NCI-H226 (cell line): ENCODE data around the gene LDHAL6A.

Experiments used
- DNase-seq: peaks from one replicate; pipeline ENCODE4 v3.0.0-alpha.2; 2015

Gene LDHAL6A

DNA sequence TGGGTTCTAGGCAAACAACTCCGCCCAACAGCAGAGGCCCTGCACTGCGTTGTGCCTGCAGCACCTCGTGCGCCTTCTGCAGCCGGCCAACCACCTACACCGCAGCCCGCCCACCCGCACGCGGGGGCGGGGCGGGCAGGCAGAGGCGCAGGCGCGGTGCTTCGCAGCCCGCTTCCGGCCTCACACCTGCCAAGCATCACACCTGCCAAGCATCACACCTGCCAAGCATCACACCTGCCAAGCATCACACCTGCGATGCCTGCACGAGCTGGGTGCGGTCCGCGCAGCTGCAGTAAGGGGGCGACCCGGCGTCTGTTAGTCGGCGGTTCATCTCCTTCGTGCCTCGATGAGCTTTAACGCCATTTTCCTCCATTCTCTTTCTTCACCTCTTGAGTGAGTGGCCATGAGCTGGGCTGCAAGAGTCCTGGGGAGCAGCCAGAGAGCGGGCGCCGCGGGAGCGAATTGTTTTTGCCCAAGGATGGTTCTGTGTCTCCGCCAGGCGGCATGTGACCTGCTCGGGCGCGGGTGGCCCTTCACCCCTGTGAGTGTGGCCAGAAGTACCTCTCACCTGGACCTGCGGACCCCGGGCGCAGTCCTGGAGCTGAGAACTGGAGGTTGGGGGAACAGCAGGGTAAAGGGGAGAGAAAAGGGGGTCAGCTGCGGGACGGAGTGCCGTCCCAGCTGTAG lies at the start of gene LDHAL6A:
TSS of gene LDHAL6A (plus strand) at position 171 of the 687 bp plus-strand sequence. CDS start 825 bp downstream, outside the sequence.
- DNase-seq: no peak

- DNase-seq: peak; percentile 89
Measured at GRCh38 chr11:18407400-18407799, 48.3 kb upstream of the LDHAL6A start.

DNA sequence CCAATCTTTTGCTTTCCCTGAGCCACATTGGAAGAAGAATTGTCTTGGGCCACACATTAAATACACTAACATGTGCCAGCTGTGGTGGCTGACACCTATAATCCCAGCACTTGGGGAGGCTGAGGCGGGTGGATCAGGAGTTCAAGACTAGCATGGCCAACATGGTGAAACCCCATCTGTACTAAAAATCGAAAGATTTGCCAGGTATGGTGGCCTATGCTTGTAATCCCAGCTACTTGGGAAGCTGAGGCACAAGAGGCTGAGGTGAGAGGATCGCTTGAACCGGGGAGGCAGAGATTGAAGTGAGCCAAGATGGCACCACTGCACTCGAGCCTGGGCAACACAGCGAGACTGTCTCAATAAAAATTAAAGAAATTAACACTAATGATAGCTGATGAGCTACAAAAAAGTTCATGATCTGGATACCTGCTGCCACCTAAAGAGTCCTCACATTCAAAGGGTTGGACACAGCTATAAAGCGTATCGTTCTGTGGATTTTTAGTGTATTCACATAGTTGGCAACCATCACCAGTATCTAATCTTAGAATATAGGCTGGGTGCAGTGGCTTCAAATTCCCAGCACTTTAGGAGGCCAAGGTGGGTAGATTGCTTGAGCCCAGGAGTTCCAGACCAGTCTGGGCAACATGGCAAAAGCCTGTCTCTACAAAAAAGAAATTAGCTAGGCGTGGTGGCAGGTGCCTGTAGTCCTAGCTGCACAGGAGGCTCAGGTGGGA lies 46.9 kb upstream of the LDHAL6A start:
- no peak for DNase-seq

- no peak for DNase-seq
Measured at GRCh38 chr11:18416459-18416858, 39.2 kb upstream of the LDHAL6A start.

GRCh38 chr11:18419040-18419439 lies 36.6 kb upstream of the LDHAL6A start:
- DNase-seq: no peak

GRCh38 chr11:18420067-18420466 lies 35.6 kb upstream of the LDHAL6A start:
- DNase-seq: no peak

- DNase-seq: no peak
Measured at GRCh38 chr11:18427240-18427639, 28.4 kb upstream of the LDHAL6A start.

GRCh38 chr11:18429332-18429731 lies 26.3 kb upstream of the LDHAL6A start:
- DNase-seq: no peak

DNA sequence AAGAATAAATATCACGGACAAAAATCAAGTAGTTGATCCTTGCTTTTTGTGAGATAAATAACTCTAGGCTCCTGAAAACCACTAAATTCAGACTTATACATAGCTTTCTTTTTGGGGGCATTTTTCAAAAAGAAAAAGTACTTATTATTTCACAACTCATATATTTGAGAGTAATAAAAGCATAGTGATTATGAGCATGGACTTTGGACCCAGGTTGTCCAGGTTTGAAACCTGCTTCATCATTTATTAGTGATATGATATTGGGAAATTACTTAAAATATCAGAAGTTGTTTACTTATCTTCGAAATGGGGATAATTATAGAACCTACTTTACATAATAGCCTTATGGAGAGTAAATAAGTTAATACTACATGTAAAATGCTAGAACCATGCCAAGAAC lies 17.0 kb upstream of the LDHAL6A start:
- no peak for DNase-seq

GRCh38 chr11:18449251-18449650 lies 6.4 kb upstream of the LDHAL6A start:
- DNase-seq: no peak

DNA sequence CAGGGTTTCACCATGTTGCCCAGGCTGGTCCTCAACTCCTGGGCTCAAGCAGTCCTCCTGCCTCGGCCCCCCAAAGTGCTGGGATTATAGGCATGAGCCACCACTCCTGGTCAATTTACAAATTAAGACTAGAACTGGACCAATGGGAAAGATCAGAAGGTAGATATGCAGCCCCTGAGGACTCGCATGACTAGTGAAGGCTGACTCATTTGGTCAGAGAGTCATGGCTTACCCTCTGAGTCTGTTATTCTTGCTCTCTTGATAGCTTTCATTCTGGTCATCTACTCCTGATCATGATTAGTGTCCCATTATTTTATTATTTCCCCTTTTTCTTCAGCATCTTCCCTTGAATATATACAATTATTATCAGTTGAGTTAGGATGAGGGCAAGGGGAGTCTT lies 2.7 kb upstream of the LDHAL6A start:
- peak; percentile 24 for DNase-seq

DNA sequence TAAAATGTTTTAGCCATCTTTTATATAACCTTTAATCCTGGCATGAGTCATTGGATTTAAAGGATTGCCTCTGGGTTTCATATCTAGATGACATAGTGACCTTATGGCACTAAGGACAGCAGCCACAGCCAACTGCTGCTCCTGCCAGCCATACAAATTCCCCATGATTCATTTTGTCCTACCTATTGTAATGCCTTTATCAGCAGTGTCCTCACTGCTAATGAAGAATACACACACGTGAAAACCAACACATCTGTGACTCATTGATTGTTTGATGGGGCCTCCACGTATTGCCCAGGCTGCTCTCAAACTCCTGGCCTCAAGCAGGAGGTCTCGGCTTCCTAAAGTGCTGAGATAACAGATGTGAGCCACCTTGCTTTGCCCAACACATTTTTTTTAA lies 1.8 kb downstream of the LDHAL6A start:
- DNase-seq: peak; percentile 50

DNA sequence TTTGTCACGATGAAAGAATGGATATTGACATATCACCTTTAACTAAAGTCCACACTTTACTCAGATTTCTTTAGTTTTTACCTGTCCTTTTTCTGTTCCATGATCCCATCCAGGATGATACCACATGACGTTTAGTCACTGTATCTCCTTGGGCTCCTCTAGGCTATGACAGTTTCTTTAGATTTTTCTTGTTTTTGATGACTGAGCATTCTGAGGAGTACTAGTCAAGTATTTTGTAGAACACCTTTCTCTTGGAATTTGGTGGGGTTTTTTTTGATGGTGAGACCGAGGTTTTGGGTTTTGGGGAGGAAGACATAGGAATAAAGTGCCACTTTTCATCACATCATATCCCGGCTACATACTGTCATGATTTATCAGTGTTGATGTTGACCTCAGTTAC lies 4.0 kb downstream of the LDHAL6A start:
- DNase-seq: no peak

DNA sequence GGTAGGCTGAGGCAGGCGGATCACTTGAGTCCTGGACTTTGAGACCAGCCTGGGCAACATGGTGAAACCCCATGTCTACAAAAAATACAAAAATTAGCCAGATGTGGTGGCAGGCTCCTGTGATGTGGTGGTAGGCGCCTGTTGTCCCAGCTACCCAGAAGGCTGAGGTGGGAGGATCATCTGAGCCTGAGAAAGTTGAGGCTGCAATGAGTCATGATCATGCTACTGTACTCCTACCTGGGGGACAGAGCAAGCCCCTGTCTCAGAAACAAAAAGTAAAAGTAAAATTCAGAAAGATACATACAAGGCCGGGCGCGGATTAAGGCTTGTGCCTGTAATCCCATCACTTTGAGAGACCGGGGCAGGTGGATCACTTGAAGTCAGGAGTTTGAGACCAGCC lies 6.3 kb downstream of the LDHAL6A start:
- no peak for DNase-seq

GRCh38 chr11:18463439-18463838 lies 7.8 kb downstream of the LDHAL6A start:
- DNase-seq: no peak

- no peak for DNase-seq
Measured at GRCh38 chr11:18466402-18466801, 10.7 kb downstream of the LDHAL6A start.

DNA sequence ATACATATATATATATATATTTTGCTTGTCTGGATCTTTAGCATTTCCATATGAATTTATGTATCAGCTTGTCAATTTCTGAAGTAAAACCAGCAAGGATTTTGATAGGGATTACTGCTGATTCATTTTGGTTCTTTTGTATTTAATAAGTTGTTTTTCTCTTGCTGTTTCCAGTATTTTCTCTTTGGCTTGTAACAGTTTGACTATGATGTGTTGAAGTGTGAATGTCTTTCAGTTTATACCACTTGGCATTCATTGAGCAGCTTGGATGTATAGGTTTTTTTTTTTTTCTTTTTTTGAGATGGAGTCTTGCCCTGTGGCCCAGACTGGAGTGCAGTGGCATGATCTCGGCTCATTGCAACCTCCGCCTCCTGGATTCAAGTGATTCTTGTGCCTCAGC lies 12.4 kb downstream of the LDHAL6A start:
- no peak for DNase-seq

DNA sequence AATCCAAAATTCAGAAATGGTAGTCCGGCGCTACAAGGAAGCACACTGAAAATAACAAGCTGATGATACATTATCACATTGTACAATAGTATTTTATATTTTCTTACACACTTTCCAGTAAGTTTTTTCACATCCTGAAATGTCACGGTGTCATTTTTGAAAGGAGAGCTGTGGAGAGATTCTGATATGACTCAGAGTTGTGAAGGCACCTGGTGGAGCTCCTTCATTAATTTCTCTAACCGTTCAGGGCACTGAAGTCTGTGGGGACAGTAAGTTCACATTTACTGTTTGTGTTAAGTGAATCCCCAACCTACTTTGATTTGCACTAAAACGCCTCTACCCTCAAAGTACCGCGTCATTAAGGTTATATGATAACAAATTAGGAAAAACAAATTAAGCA lies 13.3 kb downstream of the LDHAL6A start:
- DNase-seq: no peak

- DNase-seq: no peak
Measured at GRCh38 chr11:18471995-18472394, 16.3 kb downstream of the LDHAL6A start.

GRCh38 chr11:18472587-18472986 lies 16.9 kb downstream of the LDHAL6A start:
- DNase-seq: no peak

DNA sequence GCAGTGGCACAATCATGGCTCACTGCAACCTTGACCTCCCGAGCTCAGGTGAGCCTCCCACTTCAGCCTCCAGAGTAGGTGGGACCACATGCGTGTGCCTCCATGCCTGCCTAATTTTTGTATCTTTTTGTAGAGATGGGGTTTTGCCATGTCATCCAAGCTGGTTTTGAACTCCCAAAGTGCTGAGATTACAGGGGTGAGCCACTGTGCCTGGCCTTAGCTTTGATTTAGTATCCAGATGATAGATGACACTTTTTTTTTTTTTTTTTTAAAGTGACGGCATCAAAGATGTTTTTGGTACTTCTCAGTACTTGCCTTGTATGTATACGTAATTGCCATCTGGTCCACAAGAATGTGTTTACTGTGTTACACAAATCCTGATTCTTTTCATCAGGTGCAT lies 23.4 kb downstream of the LDHAL6A start:
- DNase-seq: no peak

DNA sequence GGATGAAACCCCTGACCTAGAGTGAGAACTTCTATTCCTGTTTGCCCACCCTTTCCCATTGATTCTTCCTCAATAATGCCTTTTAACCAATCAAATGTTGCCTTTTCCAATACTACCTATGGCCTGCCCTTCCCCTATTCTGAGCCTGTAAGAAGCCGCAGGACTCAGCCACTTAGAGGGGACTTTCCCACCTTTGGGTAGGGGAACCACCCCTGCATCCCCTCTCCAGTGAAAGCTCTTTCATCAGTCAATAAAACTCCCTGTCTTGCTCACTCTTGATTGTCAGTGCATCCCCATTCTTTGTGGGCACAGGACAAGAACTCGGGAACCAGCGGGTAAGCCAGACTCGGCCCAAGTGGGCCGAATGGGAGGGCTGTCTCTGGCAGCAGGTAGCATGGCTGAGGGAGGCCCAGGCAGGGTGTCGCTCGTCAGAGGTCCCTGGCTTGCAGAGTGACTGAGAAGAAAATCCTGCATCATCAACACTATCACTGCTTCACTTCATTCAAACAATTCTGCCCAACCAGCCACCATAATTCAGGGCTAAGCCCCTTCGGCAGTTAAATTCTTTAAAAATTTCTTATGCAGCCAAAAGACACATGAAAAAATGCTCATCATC lies 30.4 kb downstream of the LDHAL6A start:
- no peak for DNase-seq

GRCh38 chr11:18490319-18490718 lies 34.7 kb downstream of the LDHAL6A start:
- DNase-seq: no peak
